ENCODE results near the gene B9D1. TPM values are rescaled to one million over a fixed set of nuclear protein-coding genes. Genes with fewer than 3 reads are reported as not detected.

The B9D1 gene
- total RNA-seq, 2 donors from 2014 or later: 37.7 to 42.8 TPM

DNA sequence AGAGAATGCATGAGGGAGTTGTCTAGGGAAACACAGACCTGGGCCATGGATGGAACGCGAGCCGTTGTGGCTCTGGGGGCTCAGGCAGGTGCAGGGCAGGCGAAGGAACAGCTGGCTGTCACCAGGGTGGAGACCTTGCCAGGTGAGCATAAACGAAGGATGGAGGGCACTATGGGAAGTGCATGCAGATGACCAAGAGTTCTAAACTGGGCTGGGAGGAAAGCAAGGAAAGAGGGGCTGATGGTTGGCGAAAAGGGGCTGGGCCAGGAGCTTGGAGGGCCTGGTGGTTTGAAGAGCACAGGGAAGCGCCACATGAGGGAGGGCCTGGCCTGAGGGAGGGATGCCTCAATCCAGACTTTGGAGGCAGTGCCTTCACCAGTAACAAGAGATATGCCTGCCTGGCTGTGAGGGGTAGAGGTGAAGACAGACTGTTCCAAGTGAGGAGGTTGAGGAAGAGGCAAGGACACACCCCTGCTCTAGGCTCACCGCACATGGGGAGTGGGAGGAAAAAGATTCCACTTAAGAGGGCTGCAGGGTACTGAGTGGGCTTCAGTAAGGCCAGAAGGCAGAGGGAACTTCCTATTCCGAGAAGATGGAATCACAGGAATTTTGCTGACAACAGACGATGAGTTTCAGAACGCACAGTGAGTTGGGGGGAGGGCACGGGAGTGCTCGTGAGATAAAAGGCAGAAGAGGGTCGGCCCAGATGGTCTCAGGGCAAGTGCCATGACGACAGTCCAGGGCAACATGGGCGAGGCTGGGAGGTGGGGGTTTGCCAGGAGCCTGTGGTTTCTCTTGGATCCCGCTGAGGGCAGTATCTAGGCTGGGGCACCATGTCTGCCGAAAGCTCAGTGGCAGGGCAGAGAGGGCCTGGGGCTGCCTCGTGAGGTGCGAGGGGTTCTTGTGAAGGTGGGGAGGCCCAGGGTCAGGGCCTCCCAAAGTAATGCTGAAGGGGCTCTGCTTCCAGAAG, 20.6 kb downstream of the B9D1 start:
- no peaks in the 10 kb centered on the region for H3K27me3 Mint-ChIP-seq (ENCODE audit: insufficient read depth)
- Histone ChIP-seq H3K4me1 (ENCODE audit: control insufficient read depth, insufficient read depth, low read length) (no peaks in the 10 kb centered on the region), H3K27me3 (ENCODE audit: control insufficient read depth, insufficient read depth, low read length, poor library complexity, severe bottlenecking) (no peaks in the 10 kb centered on the region), H3K4me3 (ENCODE audit: low read length) (no peak overlapping the region), H3K36me3 (ENCODE audit: control insufficient read depth, insufficient read depth, low read length) (no peaks in the 10 kb centered on the region), H3K9ac (ENCODE audit: extremely low read depth, low read length, poor library complexity, severe bottlenecking) (no peak overlapping the region), H3K9me3 (ENCODE audit: control insufficient read depth, low read length) (no peaks in the 10 kb centered on the region), H3K27ac (ENCODE audit: low read depth, low read length) (no peak overlapping the region)
- no peak for TF ChIP-seq CTCF (conservative IDR thresholded peaks at IDR 0.05)
- no peak overlapping the region for H3K4me3 Mint-ChIP-seq
- peaks cover 11% of the 10 kb centered on the region for H3K36me3 Mint-ChIP-seq (ENCODE audit: low read depth)
- DNase-seq: peak; percentile 67
- no peak overlapping the region for H3K27ac Mint-ChIP-seq
- 82 to 89% methylated on average over 15 to 20 of the region's 20 CpGs for WGBS, 2 experiments (ENCODE audit: insufficient coverage in 1 of 2, insufficient read length in 1 of 2)
- H3K4me1 Mint-ChIP-seq: peaks cover 9% of the 10 kb centered on the region
- no peaks in the 10 kb centered on the region for H3K9me3 Mint-ChIP-seq

DNA sequence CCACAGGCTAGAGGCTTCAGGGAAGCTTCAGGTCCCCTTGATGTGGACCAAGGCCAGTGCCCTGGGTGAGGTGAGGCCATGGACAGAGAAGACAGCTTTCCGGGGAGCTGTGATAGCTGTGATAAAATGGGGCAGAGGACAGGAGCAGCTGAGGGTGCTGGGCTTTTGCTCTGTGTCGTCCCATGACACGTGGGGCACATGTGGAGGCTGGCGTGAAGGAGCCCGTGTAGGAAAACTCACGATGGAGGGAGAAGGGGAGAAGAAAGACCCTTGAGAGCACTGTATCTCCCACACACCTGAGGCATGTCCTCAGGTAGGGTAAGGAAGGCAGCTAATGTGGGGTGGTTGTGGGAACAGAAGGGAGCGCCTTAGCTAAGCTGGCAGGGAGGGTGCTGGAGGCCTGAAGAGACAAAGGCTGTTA, 21.3 kb downstream of the B9D1 start:
- no peak for TF ChIP-seq CTCF (conservative IDR thresholded peaks at IDR 0.05)
- peak; percentile 47 for DNase-seq
- H3K9ac ChIP-seq (ENCODE audit: extremely low read depth, low read length, poor library complexity, severe bottlenecking): no peak overlapping the region
- H3K9me3 ChIP-seq (ENCODE audit: control insufficient read depth, low read length): no peaks in the 10 kb centered on the region
- Mint-ChIP-seq H3K27me3 (ENCODE audit: insufficient read depth) (no peaks in the 10 kb centered on the region), H3K4me3 (no peak overlapping the region), H3K9me3 (no peaks in the 10 kb centered on the region), H3K36me3 (ENCODE audit: low read depth) (peaks cover 9% of the 10 kb centered on the region), H3K27ac (no peak overlapping the region), H3K4me1 (peaks cover 9% of the 10 kb centered on the region)
- no peaks in the 10 kb centered on the region for H3K27me3 ChIP-seq (ENCODE audit: control insufficient read depth, insufficient read depth, low read length, poor library complexity, severe bottlenecking)
- no peak overlapping the region for H3K4me3 ChIP-seq (ENCODE audit: low read length)
- 78 to 81% methylated on average over 6 to 7 of the region's 7 CpGs for WGBS, 2 experiments (ENCODE audit: insufficient coverage in 1 of 2, insufficient read length in 1 of 2)
- H3K36me3 ChIP-seq (ENCODE audit: control insufficient read depth, insufficient read depth, low read length): no peaks in the 10 kb centered on the region
- H3K27ac ChIP-seq (ENCODE audit: low read depth, low read length): no peak overlapping the region
- no peaks in the 10 kb centered on the region for H3K4me1 ChIP-seq (ENCODE audit: control insufficient read depth, insufficient read depth, low read length)

DNA sequence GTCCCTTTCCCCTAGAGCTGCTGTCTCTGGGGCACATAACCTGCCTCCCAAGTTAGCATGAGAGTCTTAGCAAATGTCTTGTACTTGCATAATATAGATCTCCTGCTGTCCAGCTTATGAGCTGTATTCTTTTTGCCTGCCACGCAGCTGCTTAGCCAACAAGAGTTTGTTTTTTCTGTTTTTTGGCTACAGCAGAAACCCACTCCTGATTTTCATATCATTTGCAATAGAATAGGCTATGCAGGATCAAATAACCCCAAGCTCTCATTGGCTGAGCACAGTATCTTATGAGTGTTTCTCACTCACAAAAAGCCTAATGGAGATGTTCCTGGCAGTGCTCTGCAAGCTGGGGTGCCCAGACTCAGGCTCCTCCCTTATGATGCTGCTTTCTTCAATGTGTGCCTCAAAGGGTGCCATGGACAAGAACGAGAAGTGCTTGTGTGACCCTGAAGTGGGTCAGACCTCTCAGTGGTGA, 23.1 kb downstream of the B9D1 start:
- no peaks in the 10 kb centered on the region for H3K4me1 ChIP-seq (ENCODE audit: control insufficient read depth, insufficient read depth, low read length)
- peaks cover 2% of the 10 kb centered on the region for H3K36me3 Mint-ChIP-seq (ENCODE audit: low read depth)
- no peaks in the 10 kb centered on the region for H3K9me3 ChIP-seq (ENCODE audit: control insufficient read depth, low read length)
- H3K4me3 Mint-ChIP-seq: no peak overlapping the region
- no peak overlapping the region for H3K27ac Mint-ChIP-seq
- no peaks in the 10 kb centered on the region for H3K9me3 Mint-ChIP-seq
- no peaks in the 10 kb centered on the region for H3K27me3 ChIP-seq (ENCODE audit: control insufficient read depth, insufficient read depth, low read length, poor library complexity, severe bottlenecking)
- H3K4me1 Mint-ChIP-seq: peaks cover 9% of the 10 kb centered on the region
- peak; percentile 57 for DNase-seq
- no peak overlapping the region for H3K4me3 ChIP-seq (ENCODE audit: low read length)
- H3K36me3 ChIP-seq (ENCODE audit: control insufficient read depth, insufficient read depth, low read length): peaks cover 3% of the 10 kb centered on the region
- no peak overlapping the region for H3K27ac ChIP-seq (ENCODE audit: low read depth, low read length)
- no peaks in the 10 kb centered on the region for H3K27me3 Mint-ChIP-seq (ENCODE audit: insufficient read depth)
- WGBS, 2 experiments (ENCODE audit: insufficient coverage in 1 of 2, insufficient read length in 1 of 2): 63 to 67% methylated on average over 2 of the region's 2 CpGs
- H3K9ac ChIP-seq (ENCODE audit: extremely low read depth, low read length, poor library complexity, severe bottlenecking): no peak overlapping the region
- TF ChIP-seq CTCF (conservative IDR thresholded peaks at IDR 0.05): no peak
